GM18519 (cell line): Measurements from ENCODE around the gene CDHR3.

ENCODE experiments used
- ATAC-seq: cut with Tn5 transposase; IDR thresholded peaks from one replicate; pipeline ENCODE4 v1.9.1; 2021; ENCODE audit warnings: mild to moderate bottlenecking, moderate library complexity; ENCODE audit not compliant: unreplicated experiment, low FRiP score

The CDHR3 gene

DNA sequence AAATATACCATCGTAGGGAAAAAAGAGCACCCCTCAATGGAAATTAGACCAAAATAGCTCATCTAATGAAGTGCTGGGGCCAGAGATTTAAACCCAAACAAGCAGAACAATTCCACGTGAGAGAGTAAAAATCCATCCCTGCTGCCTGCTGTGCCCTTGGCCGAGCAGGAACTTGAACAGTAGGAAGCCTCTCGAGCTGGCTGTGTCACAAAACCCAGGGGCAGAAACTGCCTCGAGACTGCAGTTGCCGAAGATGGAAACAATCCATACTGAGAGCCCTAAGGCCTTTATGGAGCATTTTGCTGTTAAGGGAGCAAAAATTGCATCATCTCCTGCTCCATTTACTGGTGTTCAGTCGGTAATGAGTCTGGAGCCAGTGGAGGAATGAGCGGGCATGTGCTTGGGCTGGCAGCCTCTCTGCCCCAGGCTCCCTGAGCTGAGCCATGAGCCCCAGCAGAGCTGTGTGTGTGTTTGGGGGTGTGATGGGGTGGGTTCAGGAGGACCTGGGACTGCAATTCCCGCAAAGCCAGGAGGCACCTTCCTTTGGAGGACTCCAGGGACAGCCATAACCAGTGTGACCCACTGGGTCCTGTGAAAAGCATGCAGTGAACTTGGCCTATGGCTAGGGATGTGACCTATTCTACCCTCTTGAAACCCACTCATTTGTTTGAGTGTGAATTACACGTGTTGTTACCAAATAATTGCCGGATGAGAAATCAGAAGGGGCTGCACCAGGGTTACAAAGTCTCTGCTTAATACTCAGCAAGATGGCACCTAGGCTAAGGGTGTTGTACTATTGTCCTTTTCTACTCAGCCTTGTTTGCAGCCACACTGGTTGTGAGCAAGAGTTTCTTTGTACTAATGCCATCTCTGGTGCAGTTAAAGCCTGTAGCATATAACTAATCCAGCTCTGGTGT is 58.3 kb downstream of the CDHR3 start:
- ATAC-seq = no peak

DNA sequence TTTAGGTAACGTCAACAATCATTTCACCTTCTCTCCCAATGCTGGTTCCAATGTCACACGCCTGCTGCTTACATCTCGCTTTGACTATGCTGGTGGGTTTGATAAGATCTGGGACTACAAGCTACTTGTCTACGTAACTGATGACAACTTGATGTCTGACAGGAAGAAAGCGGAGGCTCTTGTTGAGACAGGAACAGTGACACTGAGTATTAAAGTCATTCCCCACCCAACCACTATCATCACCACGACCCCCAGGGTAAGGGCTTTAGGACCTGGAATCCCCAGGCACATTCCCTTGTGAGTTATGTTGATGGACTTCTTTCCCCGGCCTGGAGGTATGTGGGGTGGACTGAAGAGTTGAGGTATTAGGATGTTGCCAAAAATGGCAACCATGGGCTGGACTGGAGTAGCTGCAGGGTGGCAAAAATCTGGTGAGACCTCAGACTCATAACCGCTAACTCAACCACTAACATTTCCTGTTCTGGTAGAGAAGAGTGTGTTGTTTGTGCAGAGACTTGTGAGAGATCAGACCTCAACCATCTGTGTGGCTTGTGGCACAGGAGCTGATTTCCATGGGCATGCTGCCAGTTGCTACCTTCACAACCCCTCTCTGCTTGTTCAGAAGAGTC is 59.2 kb downstream of the CDHR3 start:
- ATAC-seq = no peak

DNA sequence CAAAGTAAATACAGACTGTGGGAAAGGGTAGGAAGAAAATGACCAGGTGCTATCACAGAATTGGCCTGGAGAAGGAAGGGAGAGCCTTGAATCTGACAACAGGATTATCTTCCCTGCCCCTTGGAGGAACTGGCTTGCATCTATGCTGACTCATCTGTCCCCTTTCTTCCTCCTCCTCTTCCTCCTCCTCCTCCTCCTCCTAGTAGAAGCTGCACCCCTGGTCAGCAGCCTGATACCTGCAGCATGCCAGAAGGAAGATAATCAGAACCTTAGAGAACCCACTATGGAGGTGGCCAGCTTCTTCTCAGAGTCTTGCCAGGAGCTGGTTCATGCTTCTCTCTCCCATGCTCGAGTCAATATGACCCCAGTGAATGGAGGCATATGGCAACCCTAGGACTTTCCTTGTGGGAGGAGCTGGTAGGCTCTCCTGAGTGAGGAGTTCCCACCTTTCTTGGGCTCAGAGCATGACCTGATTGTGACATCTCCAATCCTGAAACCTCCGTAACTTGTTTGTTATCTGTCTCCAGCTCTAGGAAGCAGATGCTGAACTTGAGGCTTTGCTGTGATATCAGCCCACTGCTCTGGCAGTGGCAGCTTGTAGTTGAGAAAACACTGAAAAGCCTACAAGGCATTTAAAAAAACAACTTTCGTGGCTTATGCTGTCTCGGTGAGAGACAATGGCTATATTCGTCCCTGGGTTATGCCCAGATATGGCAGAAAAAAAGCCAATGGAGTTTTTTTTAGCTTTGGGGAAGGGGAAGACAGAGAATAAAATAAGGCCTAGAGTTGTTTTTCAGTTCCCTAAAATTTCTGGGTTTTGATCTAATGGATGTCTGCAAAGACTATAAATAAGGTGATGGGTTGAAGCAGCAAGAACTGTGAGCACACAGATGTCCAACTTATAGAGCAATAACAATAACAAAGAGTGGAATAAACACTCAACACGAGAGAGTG is 60.6 kb downstream of the CDHR3 start:
- no peak for ATAC-seq

DNA sequence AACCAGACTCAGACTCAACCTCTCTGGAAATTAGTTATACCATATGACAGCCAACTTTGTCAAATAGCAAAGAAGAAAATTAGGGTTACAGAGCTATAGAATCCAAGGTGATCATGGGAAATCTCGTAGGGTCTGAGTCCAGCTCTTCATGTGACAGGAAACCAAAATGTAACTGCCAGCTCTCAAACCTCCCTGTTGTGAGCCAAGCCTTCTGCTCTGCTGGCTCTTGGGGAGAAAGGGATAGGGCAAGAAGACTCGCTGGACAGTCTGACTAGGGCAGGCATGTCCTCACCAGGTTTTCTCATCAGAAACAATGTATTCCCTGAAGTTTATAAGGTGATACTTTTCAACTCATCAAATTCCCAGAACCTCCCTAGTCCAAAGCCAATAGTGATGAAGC is 63.0 kb downstream of the CDHR3 start:
- no peak for ATAC-seq

DNA sequence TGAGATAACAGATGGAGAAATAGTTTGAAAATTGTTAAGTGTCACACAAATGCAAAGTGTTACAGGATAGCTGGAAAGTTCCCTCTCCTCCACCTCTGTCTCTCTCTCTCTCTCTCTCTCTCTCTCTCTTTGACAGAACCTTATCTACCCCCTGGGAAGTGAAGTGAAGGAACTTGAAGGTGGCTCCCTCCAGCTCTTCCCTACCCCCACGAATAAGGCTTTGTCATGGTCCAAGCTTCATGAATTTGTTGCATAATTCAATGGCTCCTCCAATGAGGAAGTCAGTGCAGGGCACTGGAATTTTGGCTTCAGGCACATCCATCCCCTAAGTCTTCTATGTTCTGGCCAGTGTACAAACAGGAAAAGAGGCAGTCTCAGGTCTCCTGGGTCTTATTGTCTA is 66.4 kb downstream of the CDHR3 start:
- no peak for ATAC-seq

DNA sequence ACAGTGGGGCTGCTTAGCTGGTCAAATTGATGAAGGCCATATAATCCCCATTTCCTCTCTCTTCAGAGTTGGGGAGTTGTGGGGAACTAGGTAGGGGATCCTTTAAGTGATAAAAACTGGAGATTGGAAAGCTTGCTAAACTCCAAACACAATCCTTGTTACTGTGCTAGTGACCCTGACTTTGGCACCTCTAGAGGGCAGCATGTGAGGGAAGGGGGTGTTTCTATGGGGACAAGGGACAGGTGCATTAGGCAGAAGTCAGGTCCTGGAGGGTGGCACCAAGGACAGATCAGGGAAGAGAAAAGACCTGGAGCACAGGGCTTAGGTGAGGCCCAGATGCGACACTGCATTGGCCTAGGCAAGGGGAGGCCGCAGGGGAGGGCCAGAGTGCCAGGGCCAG is 66.9 kb downstream of the CDHR3 start:
- no peak for ATAC-seq

DNA sequence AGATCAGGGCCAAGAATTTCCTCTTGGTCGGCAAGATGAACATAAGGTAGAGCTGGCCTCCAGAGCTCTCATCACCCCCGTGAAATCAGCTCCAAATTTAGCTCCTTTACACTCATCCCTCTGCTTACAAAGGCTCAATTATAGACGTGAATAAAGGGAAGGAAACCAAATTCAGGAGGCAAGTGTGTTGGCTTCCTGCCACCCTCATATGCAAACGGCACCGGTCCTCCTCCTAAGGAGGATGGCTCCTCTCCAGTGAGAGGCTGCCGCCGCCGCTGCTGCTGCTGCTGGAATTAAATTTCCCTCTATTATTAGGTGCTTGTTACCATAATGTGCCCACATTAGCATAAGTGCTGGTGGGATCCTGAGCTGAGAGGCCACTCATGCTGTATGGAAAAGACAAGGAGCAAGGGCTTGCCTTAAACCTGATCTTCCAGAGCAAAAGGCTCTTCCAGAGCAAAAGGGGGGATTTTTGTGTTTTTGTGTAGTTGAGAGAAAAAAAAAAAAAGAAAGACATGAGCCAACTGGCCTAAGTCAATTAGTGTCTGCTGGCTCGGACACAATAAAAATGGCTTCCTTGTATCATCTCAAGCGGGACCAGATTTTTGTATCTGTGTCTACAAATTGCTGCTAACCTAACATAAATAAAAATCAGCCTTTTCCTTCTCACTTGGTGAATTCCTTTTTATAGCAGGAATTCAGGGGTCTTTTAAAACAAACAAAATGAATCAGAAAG is 68.4 kb downstream of the CDHR3 start:
- ATAC-seq = no peak

DNA sequence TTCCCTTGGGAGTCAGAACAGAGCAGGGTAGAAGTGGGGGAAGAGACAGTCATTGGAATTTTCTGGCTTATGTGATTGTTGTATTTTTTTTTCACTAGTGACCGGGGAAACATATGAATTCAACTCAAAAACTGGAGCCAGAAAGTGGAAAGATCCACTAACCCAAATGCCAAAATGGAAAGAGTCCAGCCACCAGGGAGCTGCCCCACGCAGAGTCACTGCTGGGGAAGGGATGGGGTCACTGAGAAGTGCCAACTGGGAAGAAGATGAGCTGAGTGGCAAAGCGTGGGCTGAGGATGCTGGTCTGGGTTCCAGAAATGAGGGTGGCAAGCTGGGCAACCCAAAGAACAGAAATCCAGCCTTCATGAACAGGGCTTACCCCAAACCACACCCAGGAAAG is 69.2 kb downstream of the CDHR3 start:
- ATAC-seq = no peak

DNA sequence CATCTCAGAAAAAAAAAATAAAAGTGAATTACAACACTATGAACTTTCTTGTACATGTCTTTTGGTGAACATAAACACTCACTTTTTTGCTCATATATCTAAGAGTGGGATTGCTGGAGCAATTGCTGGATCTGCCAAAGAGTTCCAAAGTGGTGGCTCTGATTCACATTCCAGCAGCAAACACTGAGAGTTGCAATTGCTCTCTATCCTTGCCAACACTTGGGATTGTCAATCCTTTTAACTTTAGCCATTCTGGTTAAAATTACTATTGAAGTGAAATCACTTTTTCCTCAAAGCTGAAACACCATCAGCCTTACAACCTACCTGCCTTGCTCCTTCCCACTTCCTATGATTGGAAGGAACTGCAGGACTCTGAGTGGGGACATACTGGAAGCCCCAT is 70.7 kb downstream of the CDHR3 start:
- ATAC-seq = no peak

DNA sequence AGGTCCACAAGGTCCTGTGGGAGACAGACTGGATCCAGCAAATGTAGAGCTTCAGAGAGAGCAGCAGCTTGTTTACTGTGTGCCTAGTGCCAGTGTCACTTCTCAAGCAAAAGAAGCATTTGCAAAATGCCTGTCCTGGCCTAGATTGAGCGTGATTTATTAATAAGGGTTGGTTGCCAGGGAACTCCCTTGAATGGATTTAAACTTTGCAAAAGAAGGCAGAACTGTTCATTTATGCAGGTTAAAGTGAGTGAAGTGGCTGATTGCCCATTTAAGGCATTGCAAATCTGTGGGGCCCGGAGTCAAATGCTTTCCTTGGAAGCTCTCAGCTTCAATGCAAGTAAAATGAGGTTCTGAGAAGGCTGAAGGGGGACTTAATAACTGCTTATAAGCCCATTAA is 71.3 kb downstream of the CDHR3 start:
- ATAC-seq = no peak

DNA sequence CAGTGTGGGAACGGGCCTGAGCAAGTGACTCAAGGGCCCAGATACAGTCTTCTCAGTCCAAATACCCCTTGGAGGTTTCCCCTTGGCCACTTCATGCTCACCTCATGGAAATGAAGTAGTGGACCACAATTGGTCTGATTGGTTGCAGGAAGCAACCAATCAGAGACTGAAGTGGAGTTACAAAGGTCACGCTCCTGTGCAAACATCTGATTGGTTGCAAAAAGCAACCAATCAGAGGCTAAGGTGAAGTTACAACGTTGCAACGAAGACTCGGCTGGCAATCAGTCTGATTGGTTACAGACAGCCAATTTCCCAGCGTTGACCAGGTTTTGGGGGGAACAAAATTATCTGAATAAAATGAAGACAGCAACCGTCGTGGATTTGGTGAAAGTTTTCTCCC is 72.5 kb downstream of the CDHR3 start:
- ATAC-seq = no peak

DNA sequence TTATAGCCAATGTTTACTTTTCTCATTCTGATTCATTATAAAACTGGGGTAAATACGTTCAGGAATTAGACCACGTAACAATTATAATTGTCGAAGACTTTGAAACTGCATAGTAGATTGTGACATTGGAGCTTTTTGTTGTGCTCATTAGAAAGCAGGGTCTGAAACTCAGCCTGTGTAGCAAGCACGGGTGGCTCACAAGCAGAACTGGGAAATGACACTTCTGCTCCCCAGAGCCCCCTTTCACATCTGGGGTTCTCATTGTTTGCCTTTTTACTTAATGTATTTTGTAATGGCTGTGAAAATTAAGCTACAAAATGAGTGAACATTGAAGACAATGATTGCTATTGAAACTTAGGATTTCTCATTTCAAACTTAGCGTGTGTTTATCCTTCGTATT is 72.9 kb downstream of the CDHR3 start:
- no peak for ATAC-seq

DNA sequence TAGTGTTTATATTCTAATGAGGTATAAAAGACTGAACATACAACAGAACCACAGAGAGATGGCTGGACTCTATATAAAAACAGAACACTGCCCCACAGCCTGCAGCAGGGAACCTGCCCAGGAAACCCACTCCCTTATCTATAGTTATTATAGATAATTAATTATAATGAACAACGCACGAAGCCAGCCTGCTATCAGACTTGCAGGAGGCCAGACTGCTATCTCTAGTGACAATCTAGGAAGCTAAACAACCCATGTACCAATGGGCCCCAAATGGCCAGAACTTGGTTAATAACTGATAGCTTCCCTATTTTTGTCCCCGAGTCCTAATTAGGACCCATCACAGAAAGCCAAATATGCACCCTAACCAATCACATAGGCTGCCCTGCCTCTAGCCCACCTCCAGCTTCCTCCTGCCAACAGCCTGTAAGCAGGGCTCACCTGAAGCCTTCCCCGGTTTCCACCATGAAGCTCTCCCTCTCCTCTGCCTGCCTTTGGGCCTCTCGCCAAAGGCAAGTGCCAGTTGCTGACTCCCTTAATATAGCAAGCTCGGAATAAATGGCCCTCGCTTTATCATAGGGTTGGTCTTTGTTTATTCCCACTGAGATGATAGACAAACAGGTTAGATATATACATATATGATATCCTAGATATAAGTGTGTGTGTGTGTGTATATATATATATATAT is 74.6 kb downstream of the CDHR3 start:
- ATAC-seq = no peak

DNA sequence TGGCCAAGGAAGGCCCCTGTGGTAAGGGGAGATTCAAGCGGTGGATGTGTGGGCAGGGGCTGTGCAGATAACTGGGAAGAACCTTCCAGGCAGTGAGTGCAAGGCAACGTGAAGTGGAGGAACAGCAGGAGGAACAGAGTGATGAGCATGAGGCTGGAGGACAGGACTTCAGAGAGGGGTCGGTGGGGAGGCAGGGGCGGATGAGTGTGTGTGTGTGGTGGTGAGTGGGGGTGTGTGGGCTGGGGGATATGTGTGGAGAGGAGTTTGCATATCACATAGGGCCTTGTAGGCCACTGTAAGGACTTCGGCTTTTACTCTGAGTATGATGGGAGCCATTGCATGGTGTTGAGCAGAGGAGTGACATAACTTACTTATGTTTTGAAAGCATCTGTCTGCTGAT is 75.2 kb downstream of the CDHR3 start:
- no peak for ATAC-seq

DNA sequence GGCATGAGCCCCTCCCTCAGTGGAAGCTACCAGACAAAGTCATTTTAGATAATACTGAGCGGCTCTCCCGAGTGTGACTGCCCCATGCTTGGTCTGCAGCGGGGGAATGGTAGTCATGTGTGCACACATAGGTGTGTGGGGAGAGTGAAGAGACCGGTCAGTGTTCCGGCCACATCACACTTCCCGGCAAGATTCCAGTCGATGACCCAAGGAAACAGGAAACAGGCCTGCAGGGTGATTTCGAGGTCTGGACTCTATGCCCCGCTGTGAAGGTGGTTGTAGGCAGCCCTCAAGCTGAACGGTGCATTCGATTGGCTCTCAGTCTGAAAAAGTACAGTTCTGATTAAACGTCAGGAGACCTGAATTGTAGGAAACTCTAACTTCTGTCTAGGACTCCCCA is 75.9 kb downstream of the CDHR3 start:
- ATAC-seq = no peak

DNA sequence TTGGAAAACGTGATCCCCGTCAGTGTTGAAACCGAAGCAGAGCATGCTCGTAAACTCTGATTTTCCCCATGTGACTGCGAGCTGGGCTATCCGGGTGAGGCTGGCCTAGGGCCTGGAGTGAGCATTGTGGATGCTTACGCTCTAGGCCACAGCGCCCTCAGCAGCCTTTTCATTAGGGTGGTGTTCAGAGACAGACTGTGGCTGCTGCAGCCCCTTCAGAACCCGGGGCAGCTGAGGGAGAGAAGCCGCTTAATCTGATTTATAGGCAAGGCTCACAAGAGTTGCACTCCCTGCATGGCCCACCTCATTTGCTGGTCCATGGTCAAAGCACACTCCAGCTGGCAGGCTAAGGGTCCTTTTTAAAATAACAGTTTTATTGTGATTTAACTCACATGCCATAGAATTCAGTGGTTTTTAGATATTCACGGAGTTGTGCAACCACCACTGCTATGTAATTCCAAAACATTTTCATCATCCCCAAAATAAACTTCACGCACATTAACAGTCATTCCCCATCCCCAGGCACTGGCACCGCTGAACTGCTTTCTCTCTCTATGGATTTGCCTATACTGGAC is 76.5 kb downstream of the CDHR3 start:
- no peak for ATAC-seq

DNA sequence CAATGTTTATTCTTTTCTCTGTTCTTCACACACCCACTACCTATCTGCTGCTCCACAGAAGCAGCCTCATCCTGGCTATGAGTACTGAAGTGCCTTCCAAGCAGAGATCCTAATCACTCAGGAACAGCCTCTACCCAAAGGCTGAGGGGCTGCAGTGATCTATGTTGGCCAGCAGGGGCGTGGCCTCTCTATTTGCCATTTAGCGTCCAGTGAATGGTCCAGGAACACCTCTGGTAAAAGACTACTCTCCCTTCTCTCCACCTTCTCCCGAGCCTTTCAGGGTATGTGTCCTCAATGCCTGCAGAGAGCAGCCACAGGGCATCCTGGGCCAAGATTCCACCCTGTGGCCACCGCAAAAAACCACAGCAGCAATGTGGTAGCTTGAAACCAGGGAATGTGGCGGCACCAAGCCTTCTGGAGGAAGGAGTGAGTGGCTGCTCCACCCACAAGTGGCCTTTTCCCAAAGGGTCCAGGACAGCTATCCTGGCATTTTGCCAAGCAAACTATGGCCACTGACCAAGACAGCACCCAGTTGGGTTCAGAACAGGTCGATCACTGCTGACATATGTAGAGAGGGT is 78.2 kb downstream of the CDHR3 start:
- ATAC-seq = no peak

DNA sequence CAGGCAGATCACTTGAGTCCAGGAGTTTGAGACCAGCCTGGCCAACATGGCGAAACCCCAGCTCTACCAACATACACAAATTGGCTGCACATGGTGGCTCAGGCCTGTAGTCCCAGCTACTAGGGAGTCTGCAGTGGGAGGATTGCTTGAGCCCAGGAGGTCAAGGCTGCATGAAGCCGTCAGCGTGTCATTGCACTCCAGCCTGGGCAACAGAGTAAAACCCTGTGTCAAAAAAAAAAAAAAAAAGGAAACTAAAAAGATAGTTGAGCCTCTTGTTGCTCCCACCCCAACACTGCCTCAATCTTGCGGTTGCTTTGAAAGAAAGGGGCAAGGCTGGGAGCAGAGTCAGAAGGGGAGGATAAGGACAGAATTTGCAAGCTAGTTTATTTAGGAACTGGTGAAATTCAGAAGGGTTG is 79.1 kb downstream of the CDHR3 start:
- ATAC-seq = no peak

DNA sequence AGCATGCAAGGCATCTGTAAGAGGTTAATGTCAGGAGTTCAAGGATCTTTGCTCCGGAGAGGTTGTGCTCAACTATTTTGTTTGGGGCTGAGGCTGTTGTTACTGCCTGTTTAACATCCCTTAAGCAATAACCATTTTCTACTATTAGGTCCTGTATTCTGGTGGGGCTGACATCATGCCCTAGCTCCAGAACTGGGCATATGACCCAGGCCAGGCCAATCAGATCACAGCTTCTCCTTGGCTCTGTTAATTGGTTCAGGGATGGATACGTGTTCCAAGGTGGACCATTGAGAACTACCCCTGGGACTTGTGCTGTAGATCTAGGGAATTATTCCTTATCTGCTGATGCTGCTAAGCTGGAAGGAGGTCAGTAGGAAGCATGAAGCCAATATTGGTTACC is 82.1 kb downstream of the CDHR3 start:
- no peak for ATAC-seq
